ENCODE data around the gene PPP3CA. TPM values are rescaled to one million over a fixed set of nuclear protein-coding genes. Genes with fewer than 3 reads are reported as not detected.
"Not testable (repeated sequence)": the region's sequence is repeated elsewhere in the genome, so short reads cannot be mapped to it uniquely, and the experiment has no call there.

The PPP3CA gene
- total and polyA plus RNA-seq, 8 donors = 38.8 to 58.6 (median 54.8) TPM

DNA sequence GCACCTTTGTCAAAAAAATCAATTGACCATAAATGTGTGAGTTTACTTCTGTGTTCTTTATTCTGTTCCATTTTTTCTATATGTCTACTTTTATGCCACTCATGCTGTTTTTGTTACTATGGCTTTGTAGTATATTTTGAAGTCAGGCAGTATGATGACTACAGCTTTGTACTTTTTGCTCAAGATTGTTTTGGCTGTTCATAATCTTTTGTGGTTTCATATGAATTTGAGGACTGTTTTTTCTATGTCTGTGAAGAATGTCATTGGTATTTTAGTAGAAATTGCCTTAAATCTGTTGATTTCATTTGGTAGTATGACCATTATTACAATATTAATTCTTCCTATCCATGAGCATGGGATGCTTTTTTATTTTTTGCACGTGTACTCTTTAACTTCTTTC lies 346.8 kb downstream of the PPP3CA start:
- Histone ChIP-seq H3K4me1 (no peaks in the 10 kb centered on the region), H3K36me3 (no peaks in the 10 kb centered on the region), H3K9me3 (peaks cover 0 to 11% of the 10 kb centered on the region in 2 donors), H3K27me3 (no peaks in the 10 kb centered on the region), H3K27ac (no peak overlapping the region), H3K4me3 (no peak overlapping the region)
- ATAC-seq (no peak), DNase-seq (no peak)
- intact Hi-C loops (cut with DNase I) = no loop called here
- TF ChIP-seq, protein P1, sequence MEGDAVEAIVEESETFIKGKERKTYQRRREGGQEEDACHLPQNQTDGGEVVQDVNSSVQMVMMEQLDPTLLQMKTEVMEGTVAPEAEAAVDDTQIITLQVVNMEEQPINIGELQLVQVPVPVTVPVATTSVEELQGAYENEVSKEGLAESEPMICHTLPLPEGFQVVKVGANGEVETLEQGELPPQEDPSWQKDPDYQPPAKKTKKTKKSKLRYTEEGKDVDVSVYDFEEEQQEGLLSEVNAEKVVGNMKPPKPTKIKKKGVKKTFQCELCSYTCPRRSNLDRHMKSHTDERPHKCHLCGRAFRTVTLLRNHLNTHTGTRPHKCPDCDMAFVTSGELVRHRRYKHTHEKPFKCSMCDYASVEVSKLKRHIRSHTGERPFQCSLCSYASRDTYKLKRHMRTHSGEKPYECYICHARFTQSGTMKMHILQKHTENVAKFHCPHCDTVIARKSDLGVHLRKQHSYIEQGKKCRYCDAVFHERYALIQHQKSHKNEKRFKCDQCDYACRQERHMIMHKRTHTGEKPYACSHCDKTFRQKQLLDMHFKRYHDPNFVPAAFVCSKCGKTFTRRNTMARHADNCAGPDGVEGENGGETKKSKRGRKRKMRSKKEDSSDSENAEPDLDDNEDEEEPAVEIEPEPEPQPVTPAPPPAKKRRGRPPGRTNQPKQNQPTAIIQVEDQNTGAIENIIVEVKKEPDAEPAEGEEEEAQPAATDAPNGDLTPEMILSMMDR (IDR thresholded peaks at IDR 0.05) = no peak

DNA sequence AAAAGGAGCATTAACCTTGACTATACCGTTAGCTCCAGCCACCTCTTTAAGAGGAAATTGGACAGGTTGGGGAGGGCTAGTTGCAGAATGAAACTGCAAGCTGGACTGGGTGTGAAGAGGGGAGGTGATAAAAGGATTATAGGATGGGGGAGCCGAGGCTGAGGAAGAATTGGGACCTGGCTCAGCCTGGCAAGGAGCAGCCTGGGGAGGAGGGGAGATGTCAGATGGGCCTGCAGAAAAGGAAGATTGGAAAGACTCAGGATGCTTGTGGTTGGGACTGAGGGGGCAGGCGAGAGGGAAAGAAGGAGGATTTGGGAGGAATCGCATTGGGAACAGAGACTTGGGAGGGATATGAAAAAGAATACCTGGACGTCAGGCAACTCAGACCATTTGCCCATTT lies 351.7 kb downstream of the PPP3CA start:
- no peak for DNase-seq
- intact Hi-C loops (cut with DNase I) = no loop called here
- H3K9me3 ChIP-seq = peaks cover 0 to 3% of the 10 kb centered on the region in 2 donors
- no peak overlapping the region for H3K4me3 ChIP-seq
- H3K27me3 ChIP-seq = no peaks in the 10 kb centered on the region
- ATAC-seq = no peak
- H3K36me3 ChIP-seq = no peaks in the 10 kb centered on the region
- TF ChIP-seq, protein P1 (IDR thresholded peaks at IDR 0.05) = no peak
- H3K27ac ChIP-seq = no peak overlapping the region
- no peaks in the 10 kb centered on the region for H3K4me1 ChIP-seq

GRCh38 chr4:100995002-100995401 lies 352.3 kb downstream of the PPP3CA start:
- ATAC-seq; H3K4me1 ChIP-seq; intact Hi-C loops (cut with DNase I); H3K9me3 ChIP-seq; DNase-seq; H3K36me3 ChIP-seq; H3K27ac ChIP-seq; H3K4me3 ChIP-seq; H3K27me3 ChIP-seq: not testable (repeated sequence)

DNA sequence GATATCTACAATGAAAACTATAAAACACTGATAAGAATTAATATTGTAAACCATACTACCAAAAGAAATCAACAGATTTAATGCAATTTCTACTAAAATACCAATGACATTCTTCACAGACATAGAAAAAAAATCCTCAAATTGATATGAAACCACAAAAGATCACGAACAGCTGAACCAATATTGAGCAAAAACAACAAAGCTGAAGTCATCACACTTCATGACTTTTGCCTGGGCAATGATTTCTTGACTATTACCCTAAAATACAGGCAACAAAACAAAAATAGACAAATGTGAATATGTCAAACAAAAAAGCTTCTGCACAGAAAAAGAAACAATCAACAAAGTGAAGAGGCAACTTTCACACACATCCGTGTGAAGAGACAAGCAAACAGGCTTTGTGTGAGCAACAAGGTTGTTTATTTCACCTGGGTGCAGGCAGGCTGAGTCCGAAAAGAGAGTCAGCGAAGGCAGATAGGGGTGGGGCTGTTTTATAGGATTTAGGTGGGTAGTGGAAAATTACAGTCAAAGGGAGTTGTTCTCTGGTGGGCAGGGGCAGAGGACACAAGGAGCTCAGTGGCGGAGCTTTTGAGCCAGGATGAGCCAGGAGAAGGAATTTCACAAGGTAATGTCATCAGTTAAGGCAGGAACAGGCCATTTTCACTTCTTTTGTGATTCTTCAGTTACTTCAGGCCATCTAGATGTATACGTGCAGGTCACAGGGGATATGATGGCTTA lies 355.8 kb downstream of the PPP3CA start:
- intact Hi-C loops (cut with DNase I); H3K4me3 ChIP-seq; H3K36me3 ChIP-seq; ATAC-seq; DNase-seq; H3K27me3 ChIP-seq; H3K27ac ChIP-seq; H3K4me1 ChIP-seq; H3K9me3 ChIP-seq: not testable (repeated sequence)

- Histone ChIP-seq H3K4me1 (no peaks in the 10 kb centered on the region), H3K27ac (no peak overlapping the region), H3K27me3 (no peaks in the 10 kb centered on the region), H3K4me3 (no peak overlapping the region), H3K36me3 (no peaks in the 10 kb centered on the region), H3K9me3 (no peaks in the 10 kb centered on the region)
- DNase-seq (no peak), ATAC-seq (no peak)
- TF ChIP-seq, protein P1 (IDR thresholded peaks at IDR 0.05) = no peak
- intact Hi-C loops (cut with DNase I) = no loop called here
Observed at GRCh38 chr4:100989401-100989800, 357.9 kb downstream of the PPP3CA start.

GRCh38 chr4:100988876-100989275 lies 358.4 kb downstream of the PPP3CA start:
- intact Hi-C loops (cut with DNase I) = no loop called here
- Histone ChIP-seq H3K36me3 (no peaks in the 10 kb centered on the region), H3K27me3 (no peaks in the 10 kb centered on the region), H3K27ac (no peak overlapping the region), H3K9me3 (no peaks in the 10 kb centered on the region), H3K4me3 (no peak overlapping the region), H3K4me1 (no peaks in the 10 kb centered on the region)
- DNase-seq (no peak), ATAC-seq (no peak)
- TF ChIP-seq, protein P1 (IDR thresholded peaks at IDR 0.05) = no peak
